GM12875 (cell line): ENCODE results near the gene ARHGAP32.

Experiments
- H3K4me3 ChIP-seq: one replicate; pipeline ENCODE4 v1.5.1; 2011; ENCODE audit warnings: low read depth, low read length, control low read depth
- TF ChIP-seq, protein P1 (sequence below): IDR thresholded peaks from 2 replicates; pipeline ENCODE4 v1.5.1; 2011; ENCODE audit warnings: low read depth, mild to moderate bottlenecking, control low read depth, inconsistent platforms, low read length, moderate library complexity, borderline replicate concordance; ENCODE audit not compliant: insufficient read depth

Gene ARHGAP32

DNA sequence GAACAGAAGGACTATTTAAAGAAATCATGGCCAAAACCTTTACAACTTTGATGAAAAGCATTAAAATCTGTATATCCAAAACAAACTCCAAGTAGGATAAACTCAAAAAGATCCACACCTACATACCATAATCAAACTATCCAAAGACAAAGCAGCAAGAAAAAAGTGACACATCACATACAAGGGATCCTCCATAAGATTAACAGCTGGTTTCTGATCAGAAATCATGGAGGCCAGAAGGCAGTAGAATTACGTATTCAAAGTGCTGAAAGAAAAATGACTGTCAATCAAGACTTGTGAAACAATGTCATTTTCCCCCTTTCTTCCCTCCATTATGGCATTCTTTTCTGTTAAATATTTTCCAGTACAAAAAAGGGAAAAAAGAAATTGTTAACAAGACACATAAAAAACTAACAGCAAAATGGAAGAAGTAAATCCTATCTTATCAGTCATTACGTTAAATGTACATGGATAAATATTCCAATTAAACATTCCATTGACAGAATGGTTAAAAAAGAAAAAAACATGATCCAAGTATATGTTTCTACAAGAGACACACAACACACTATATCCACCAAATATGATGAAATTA is 34.2 kb upstream of the ARHGAP32 start:
- TF ChIP-seq, protein P1, sequence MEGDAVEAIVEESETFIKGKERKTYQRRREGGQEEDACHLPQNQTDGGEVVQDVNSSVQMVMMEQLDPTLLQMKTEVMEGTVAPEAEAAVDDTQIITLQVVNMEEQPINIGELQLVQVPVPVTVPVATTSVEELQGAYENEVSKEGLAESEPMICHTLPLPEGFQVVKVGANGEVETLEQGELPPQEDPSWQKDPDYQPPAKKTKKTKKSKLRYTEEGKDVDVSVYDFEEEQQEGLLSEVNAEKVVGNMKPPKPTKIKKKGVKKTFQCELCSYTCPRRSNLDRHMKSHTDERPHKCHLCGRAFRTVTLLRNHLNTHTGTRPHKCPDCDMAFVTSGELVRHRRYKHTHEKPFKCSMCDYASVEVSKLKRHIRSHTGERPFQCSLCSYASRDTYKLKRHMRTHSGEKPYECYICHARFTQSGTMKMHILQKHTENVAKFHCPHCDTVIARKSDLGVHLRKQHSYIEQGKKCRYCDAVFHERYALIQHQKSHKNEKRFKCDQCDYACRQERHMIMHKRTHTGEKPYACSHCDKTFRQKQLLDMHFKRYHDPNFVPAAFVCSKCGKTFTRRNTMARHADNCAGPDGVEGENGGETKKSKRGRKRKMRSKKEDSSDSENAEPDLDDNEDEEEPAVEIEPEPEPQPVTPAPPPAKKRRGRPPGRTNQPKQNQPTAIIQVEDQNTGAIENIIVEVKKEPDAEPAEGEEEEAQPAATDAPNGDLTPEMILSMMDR, result no peak

DNA sequence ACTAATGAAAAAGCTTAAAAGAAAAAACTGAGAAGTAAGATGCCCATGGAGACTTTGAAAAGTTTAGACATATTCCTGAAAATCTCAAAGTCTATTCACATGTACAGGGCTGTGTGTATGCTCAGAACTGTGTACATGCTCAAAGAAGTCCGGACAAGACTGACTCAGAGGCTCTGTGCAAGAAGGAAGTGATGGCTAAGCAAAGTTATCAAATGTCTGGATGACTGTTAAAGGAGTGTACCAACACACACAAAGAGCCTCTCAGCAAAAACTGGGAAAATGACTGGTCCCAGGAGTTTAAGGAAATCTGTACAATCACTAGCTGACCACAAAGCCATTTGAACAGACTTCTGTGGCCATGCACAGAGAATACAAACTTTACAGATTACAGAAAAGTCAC is 33.1 kb upstream of the ARHGAP32 start:
- TF ChIP-seq, protein P1, result no peak
- H3K4me3 ChIP-seq, result no peak overlapping the region

More for the DNA sequence above, 34.2 kb upstream of the ARHGAP32 start:
- no peak overlapping the region for H3K4me3 ChIP-seq

DNA sequence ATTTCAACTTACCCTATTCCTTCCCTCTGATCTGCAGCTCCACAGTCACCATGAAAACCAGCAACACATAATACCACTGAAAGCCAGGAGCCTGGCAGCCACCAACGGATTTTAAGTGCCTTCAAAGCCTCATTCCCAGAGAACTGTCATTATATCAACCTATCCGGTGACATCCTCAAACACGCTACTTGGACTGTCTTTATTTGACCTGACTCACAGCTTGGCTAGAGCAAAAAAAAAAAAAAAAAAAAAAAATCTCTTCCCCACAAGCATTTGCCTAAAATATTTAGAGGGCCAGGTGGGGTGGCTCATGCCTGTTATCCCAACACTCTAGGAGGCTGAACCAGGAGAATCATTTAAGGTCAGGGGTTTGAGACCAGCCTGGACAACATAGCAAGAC is 32.4 kb upstream of the ARHGAP32 start:
- TF ChIP-seq, protein P1, result no peak
- H3K4me3 ChIP-seq, result no peak overlapping the region

GRCh38 chr11:129223701-129224149 is 31.6 kb upstream of the ARHGAP32 start:
- TF ChIP-seq, protein P1, result no peak
- no peak overlapping the region for H3K4me3 ChIP-seq

GRCh38 chr11:129223260-129223659 is 31.1 kb upstream of the ARHGAP32 start:
- no peak overlapping the region for H3K4me3 ChIP-seq
- TF ChIP-seq, protein P1, result no peak

DNA sequence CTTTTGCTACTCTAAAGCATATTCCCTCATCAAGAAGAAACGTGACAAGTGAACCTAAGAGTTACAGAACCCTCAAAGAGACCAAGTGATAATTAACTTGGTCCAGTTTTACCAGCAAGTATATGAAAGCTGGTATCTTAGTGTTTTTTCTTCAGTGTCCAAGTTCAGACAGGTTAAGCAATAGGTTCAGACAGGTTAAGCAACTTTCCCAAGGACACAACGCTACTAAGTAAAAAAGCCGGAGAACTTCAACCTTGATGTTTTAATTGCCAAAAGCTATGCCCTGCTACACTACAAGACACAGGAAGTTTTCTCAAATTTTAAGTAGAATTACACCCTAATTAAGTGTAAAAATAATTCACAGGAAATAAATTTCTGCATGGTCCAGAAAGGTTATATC is 30.0 kb upstream of the ARHGAP32 start:
- no peak overlapping the region for H3K4me3 ChIP-seq
- TF ChIP-seq, protein P1, result no peak

DNA sequence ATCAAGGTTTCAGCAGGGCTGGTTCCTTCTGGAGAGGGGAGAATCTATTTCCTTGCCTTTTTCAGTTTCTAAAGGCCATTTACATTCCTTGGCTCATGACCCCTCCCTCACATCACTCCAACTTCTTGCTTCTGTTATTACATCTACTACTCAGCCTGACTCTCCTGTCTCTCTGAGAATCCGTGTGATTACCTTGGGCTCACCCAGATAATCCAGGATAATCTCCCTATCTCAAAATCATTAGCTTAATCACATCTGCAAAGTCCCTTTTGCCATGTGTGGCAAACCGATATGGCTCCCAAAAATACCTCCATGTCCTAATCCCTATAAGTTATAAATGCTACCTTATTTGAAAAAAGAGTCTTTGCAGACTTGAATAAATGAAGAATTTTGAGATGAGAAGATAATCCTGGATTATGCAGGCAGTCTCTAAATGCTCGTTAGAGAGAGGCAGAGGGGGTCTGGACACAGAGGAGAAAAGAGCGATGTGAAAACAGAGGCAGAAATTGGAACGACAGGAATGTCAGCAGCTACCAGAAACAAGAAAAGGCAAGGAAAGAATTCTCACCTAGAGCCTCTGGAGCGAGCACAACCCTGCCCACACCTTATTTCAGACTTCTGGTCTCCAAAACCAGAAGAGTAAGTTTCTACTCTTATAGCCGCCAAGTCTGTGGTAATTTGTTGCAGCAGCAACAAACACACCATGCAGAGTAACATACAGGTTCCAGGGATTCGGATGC is 23.6 kb upstream of the ARHGAP32 start:
- TF ChIP-seq, protein P1, result no peak
- H3K4me3 ChIP-seq, result no peak overlapping the region
